ENCODE results near the gene CRYBB3.

DNA sequence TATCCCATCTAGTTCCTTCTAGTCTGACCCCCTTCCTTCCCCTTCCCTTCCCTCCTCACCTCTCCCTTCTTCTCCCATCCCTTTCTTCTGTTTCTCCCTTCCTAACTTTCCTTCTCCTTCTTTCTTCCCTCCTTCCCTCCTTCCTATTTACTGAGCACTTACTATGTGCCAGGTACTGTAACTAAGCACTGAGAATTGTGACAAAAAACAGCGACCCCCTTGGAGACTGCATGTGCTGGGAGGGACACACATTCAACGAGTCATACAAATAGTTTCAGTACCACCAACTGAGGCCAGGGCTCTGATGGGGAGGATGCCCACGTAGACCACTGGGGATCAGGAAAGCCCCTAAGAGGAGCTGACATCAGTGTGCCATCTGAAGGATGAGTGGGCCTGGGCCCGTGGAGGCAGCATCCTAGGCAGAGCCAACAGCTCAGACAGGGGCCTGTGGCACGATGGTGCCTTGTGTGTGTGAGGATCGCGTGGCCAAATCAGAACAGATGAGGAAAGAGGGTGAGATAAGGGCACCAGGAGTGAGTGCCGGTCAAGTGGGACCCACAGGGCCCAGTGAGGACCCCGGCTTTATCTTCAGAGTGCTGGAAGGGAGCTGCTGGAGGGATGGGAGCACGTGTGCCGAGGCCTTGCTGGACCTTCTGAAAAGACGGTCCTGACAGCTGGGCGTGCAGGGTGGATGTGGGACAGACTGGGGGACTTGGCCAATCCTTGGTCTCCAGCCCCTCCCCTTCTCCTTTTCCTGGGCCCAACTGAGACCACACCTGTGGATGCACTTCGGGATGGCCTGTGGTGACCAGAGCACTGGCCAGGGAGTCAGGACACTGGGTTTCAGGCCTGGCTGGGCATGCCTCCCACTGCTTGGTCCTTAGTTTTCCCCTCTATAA, 38.4 kb upstream of the CRYBB3 start:
- TF ChIP-seq, protein P1, sequence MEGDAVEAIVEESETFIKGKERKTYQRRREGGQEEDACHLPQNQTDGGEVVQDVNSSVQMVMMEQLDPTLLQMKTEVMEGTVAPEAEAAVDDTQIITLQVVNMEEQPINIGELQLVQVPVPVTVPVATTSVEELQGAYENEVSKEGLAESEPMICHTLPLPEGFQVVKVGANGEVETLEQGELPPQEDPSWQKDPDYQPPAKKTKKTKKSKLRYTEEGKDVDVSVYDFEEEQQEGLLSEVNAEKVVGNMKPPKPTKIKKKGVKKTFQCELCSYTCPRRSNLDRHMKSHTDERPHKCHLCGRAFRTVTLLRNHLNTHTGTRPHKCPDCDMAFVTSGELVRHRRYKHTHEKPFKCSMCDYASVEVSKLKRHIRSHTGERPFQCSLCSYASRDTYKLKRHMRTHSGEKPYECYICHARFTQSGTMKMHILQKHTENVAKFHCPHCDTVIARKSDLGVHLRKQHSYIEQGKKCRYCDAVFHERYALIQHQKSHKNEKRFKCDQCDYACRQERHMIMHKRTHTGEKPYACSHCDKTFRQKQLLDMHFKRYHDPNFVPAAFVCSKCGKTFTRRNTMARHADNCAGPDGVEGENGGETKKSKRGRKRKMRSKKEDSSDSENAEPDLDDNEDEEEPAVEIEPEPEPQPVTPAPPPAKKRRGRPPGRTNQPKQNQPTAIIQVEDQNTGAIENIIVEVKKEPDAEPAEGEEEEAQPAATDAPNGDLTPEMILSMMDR (IDR thresholded peaks at IDR 0.05): no peak
- TF ChIP-seq POLR2A (IDR thresholded peaks at IDR 0.05): no peak

All from testis (tissue), 2 donors.